ENCODE data around the gene HMGCS1.

The HMGCS1 gene

DNA sequence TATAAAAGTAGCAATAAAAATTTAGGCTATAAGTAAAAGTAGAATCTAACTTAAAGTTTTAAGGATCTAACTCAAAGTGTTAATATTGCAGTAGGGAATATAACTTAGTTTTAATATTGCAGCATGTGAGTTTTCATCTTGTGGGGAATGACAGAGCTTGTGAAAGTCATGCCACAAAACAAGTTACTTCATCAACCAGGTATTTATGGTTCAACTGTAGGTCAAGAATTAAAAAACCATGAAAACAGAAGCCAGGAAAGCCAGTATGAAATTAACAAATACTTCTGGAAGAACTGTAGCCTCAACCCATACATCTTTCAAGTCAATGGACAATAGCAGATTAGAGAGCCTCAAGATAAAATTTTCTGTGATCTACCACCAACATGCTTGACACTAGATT, 19.0 kb downstream of the HMGCS1 start:
- no peak for DNase-seq (ENCODE audit: low read depth in 1 of 2, low spot score in 1 of 2)
- H3K27me3 ChIP-seq (ENCODE audit: insufficient read depth, poor library complexity, severe bottlenecking): no peaks in the 10 kb centered on the region
- no peak overlapping the region for H3K4me3 ChIP-seq (replicated peaks; ENCODE audit: insufficient read depth, low read length)
- TF ChIP-seq CTCF (IDR thresholded peaks at IDR 0.05; ENCODE audit: insufficient read depth, low read length): no peak
- TF ChIP-seq, protein P1, sequence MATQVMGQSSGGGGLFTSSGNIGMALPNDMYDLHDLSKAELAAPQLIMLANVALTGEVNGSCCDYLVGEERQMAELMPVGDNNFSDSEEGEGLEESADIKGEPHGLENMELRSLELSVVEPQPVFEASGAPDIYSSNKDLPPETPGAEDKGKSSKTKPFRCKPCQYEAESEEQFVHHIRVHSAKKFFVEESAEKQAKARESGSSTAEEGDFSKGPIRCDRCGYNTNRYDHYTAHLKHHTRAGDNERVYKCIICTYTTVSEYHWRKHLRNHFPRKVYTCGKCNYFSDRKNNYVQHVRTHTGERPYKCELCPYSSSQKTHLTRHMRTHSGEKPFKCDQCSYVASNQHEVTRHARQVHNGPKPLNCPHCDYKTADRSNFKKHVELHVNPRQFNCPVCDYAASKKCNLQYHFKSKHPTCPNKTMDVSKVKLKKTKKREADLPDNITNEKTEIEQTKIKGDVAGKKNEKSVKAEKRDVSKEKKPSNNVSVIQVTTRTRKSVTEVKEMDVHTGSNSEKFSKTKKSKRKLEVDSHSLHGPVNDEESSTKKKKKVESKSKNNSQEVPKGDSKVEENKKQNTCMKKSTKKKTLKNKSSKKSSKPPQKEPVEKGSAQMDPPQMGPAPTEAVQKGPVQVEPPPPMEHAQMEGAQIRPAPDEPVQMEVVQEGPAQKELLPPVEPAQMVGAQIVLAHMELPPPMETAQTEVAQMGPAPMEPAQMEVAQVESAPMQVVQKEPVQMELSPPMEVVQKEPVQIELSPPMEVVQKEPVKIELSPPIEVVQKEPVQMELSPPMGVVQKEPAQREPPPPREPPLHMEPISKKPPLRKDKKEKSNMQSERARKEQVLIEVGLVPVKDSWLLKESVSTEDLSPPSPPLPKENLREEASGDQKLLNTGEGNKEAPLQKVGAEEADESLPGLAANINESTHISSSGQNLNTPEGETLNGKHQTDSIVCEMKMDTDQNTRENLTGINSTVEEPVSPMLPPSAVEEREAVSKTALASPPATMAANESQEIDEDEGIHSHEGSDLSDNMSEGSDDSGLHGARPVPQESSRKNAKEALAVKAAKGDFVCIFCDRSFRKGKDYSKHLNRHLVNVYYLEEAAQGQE (IDR thresholded peaks at IDR 0.05; ENCODE audit: insufficient replicate concordance, low read depth): no peak
- TF ChIP-seq SPI1 (IDR thresholded peaks at IDR 0.05; ENCODE audit: borderline replicate concordance, low read depth): no peak
- TF ChIP-seq GABPA (IDR thresholded peaks at IDR 0.05; ENCODE audit: low read depth): no peak
- TF ChIP-seq POLR2AphosphoS5 (IDR thresholded peaks at IDR 0.05; ENCODE audit: low read depth): no peak
- H3K27ac ChIP-seq (replicated peaks): no peak overlapping the region

- no peak overlapping the region for H3K27ac ChIP-seq (replicated peaks)
Measured at GRCh38 chr5:43290726-43291125, 22.5 kb downstream of the HMGCS1 start.

DNA sequence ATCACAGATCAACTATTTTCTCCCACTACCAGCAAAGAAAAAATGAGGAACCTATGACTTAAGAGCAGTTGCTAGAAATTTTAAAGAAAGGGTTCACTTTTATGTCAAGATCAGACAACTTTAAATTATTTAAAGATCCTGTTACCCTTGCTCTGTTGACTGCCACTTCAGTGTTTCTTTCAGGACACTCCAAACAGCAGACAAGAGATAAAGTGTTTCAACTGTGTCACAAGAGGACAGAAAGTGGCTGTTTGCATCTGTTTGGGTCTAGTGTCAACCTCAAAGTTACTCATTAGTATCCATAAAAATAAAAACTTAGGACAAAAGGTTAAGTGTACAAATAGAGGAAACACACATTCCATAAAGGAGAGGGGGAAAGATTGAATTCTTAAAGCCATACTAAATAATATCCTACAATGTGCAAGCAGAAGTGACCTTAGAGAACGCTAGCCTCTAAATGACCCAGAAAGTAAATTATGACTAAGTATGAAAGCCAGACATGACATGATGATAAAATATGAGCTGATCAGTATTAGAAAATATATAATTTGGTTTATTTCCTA, 24.9 kb downstream of the HMGCS1 start:
- TF ChIP-seq GABPA (IDR thresholded peaks at IDR 0.05; ENCODE audit: low read depth) (no peak), SPI1 (IDR thresholded peaks at IDR 0.05; ENCODE audit: borderline replicate concordance, low read depth) (no peak)
- Histone ChIP-seq H3K4me3 (replicated peaks; ENCODE audit: insufficient read depth, low read length) (no peak overlapping the region), H3K27ac (replicated peaks) (no peak overlapping the region), H3K27me3 (ENCODE audit: insufficient read depth, poor library complexity, severe bottlenecking) (no peaks in the 10 kb centered on the region)
- no peak for DNase-seq (ENCODE audit: low read depth in 1 of 2, low spot score in 1 of 2)

More at GRCh38 chr5:43290726-43291125, 22.5 kb downstream of the HMGCS1 start:
- TF ChIP-seq GABPA (IDR thresholded peaks at IDR 0.05; ENCODE audit: low read depth): no peak
- no peak for TF ChIP-seq SPI1 (IDR thresholded peaks at IDR 0.05; ENCODE audit: borderline replicate concordance, low read depth)
- no peak for TF ChIP-seq CTCF (IDR thresholded peaks at IDR 0.05; ENCODE audit: insufficient read depth, low read length)
- no peak for TF ChIP-seq POLR2AphosphoS5 (IDR thresholded peaks at IDR 0.05; ENCODE audit: low read depth)
- TF ChIP-seq, protein P1 (IDR thresholded peaks at IDR 0.05; ENCODE audit: insufficient replicate concordance, low read depth): no peak
- no peak overlapping the region for H3K4me3 ChIP-seq (replicated peaks; ENCODE audit: insufficient read depth, low read length)
- H3K27me3 ChIP-seq (ENCODE audit: insufficient read depth, poor library complexity, severe bottlenecking): no peaks in the 10 kb centered on the region
- no peak for DNase-seq (ENCODE audit: low read depth in 1 of 2, low spot score in 1 of 2)

- Histone ChIP-seq H3K4me3 (replicated peaks; ENCODE audit: insufficient read depth, low read length) (no peak overlapping the region), H3K27ac (replicated peaks) (no peak overlapping the region), H3K27me3 (ENCODE audit: insufficient read depth, poor library complexity, severe bottlenecking) (no peaks in the 10 kb centered on the region)
- no peak for DNase-seq (ENCODE audit: low read depth in 1 of 2, low spot score in 1 of 2)
- TF ChIP-seq, protein P1 (IDR thresholded peaks at IDR 0.05; ENCODE audit: insufficient replicate concordance, low read depth): no peak
- TF ChIP-seq GABPA (IDR thresholded peaks at IDR 0.05; ENCODE audit: low read depth) (no peak), CTCF (IDR thresholded peaks at IDR 0.05; ENCODE audit: insufficient read depth, low read length) (no peak), POLR2AphosphoS5 (IDR thresholded peaks at IDR 0.05; ENCODE audit: low read depth) (peak; percentile 42; the same call in 1 of the 2 replicates)
Measured at GRCh38 chr5:43287493-43287892, 25.7 kb downstream of the HMGCS1 start.
